Endodermal cell (in vitro differentiated cells): ENCODE results near the gene PBX4. TPM values are rescaled to one million over a fixed set of nuclear protein-coding genes. Genes with fewer than 3 reads are reported as not detected.

Experiments used
- DNase-seq: peaks from one replicate; pipeline ENCODE4 v3.0.0-alpha.2; 2017
- H3K27ac ChIP-seq: 2 replicates; pipeline ENCODE4 v1.5.1; 2013; ENCODE audit warnings: mild to moderate bottlenecking, low read depth, low read length, moderate library complexity
- H3K27me3 ChIP-seq: 2 replicates; pipeline ENCODE4 v1.6.1; 2013; ENCODE audit warnings: mild to moderate bottlenecking, low read length, moderate library complexity; ENCODE audit not compliant: insufficient read depth, control insufficient read depth, poor library complexity, severe bottlenecking
- H3K36me3 ChIP-seq: 2 replicates; pipeline ENCODE4 v1.7.0; 2013; ENCODE audit warnings: mild to moderate bottlenecking, low read length, moderate library complexity; ENCODE audit not compliant: control insufficient read depth, insufficient read depth
- H3K4me1 ChIP-seq: one replicate; pipeline ENCODE4 v1.7.0; 2013; ENCODE audit warnings: low read length; ENCODE audit not compliant: control insufficient read depth, insufficient read depth
- H3K4me3 ChIP-seq: 2 replicates; pipeline ENCODE4 v1.5.1; 2013; ENCODE audit warnings: mild to moderate bottlenecking, low read length, moderate library complexity
- H3K9ac ChIP-seq: 2 replicates; pipeline ENCODE4 v1.6.1; 2013; ENCODE audit warnings: mild to moderate bottlenecking, low read length, moderate library complexity; ENCODE audit not compliant: poor library complexity, severe bottlenecking; ENCODE audit errors: extremely low read depth
- H3K9me3 ChIP-seq: 2 replicates; pipeline ENCODE4 v1.6.1; 2013; ENCODE audit warnings: mild to moderate bottlenecking, low read length, moderate library complexity; ENCODE audit not compliant: control insufficient read depth
- H3K27ac Mint-ChIP-seq: 2 replicates; pipeline ENCODE4 v1.8.0; 2020; ENCODE audit warnings: mixed read lengths
- H3K27me3 Mint-ChIP-seq: 2 replicates; pipeline ENCODE4 v1.8.0; 2021; ENCODE audit warnings: mild to moderate bottlenecking, mixed read lengths; ENCODE audit not compliant: insufficient read depth
- H3K36me3 Mint-ChIP-seq: 2 replicates; pipeline ENCODE4 v1.8.0; 2020; ENCODE audit warnings: low read depth, mixed read lengths
- H3K4me1 Mint-ChIP-seq: 2 replicates; pipeline ENCODE4 v1.8.0; 2020; ENCODE audit warnings: mixed read lengths
- H3K4me3 Mint-ChIP-seq: 2 replicates; pipeline ENCODE4 v1.8.0; 2020; ENCODE audit warnings: mild to moderate bottlenecking, moderate library complexity, mixed read lengths
- H3K9me3 Mint-ChIP-seq: 2 replicates; pipeline ENCODE4 v1.8.0; 2020; ENCODE audit warnings: mild to moderate bottlenecking, mixed read lengths
- WGBS, 2 experiments: methylation state at CpG; one replicate each; pipeline versions ENCODE4 v1.1.5 to v1.1.7; 2013; ENCODE audit warnings: missing lambda C conversion rate in 2 of 2, mixed read lengths in 1 of 2; ENCODE audit not compliant: insufficient coverage in 1 of 2, insufficient read length in 1 of 2; 5-methylcytosine and 5-hydroxymethylcytosine counted together
- total RNA-seq, 2 donors: library from RNA; stranded (reverse); fragmentation: NEBNext Ultra II Directional in 1 of 2; extraction: Animal tissue kit (Norgen Biotek cat#: 25700) in 1 of 2; gene quantifications; 2 replicates in 1 of 2; 3 replicates in 1 of 2; pipeline ENCODE4 v1.2.1, GENCODE V29; 2021
- TF ChIP-seq, protein P1 (sequence below): fragments of 200-600 bp; sonication (generic); conservative IDR thresholded peaks from 2 replicates; pipeline ENCODE4 v1.5.0; 2021; ENCODE audit warnings: antibody characterized with exemption, mild to moderate bottlenecking

Gene PBX4
- total RNA-seq, 2 donors from 2014 or later, result 4.1 to 8.6 TPM

DNA sequence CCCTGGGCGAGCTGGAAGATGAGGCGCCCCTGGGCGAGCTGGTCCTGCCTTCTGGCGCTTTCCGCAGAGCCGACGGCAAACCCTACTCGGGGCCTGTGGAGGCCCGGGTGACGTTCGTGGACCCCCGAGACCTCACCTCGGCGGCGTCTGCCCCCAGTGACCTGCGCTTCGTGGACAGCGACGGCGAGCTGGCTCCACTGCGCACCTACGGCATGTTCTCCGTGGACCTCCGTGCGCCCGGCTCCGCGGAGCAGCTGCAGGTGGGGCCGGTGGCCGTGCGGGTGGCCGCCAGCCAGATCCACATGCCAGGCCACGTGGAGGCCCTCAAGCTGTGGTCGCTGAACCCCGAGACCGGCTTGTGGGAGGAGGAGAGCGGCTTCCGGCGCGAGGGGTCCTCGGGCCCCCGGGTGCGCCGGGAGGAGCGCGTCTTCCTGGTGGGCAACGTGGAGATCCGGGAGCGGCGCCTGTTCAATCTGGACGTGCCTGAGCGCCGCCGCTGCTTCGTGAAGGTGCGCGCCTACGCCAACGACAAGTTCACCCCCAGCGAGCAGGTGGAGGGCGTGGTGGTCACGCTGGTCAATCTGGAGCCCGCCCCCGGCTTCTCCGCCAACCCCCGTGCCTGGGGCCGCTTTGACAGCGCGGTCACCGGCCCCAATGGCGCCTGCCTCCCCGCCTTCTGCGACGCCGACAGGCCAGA lies 74.1 kb downstream of the PBX4 start:
- TF ChIP-seq, protein P1, sequence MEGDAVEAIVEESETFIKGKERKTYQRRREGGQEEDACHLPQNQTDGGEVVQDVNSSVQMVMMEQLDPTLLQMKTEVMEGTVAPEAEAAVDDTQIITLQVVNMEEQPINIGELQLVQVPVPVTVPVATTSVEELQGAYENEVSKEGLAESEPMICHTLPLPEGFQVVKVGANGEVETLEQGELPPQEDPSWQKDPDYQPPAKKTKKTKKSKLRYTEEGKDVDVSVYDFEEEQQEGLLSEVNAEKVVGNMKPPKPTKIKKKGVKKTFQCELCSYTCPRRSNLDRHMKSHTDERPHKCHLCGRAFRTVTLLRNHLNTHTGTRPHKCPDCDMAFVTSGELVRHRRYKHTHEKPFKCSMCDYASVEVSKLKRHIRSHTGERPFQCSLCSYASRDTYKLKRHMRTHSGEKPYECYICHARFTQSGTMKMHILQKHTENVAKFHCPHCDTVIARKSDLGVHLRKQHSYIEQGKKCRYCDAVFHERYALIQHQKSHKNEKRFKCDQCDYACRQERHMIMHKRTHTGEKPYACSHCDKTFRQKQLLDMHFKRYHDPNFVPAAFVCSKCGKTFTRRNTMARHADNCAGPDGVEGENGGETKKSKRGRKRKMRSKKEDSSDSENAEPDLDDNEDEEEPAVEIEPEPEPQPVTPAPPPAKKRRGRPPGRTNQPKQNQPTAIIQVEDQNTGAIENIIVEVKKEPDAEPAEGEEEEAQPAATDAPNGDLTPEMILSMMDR, result no peak
- no peak overlapping the region for H3K27ac Mint-ChIP-seq
- DNase-seq, result peak; percentile 41
- H3K27me3 Mint-ChIP-seq, result peaks cover 25% of the 10 kb centered on the region
- no peaks in the 10 kb centered on the region for H3K4me1 Mint-ChIP-seq
- H3K4me3 Mint-ChIP-seq, result no peak overlapping the region
- H3K9me3 ChIP-seq, result no peaks in the 10 kb centered on the region
- no peak overlapping the region for H3K4me3 ChIP-seq
- H3K27me3 ChIP-seq, result no peaks in the 10 kb centered on the region
- no peaks in the 10 kb centered on the region for H3K4me1 ChIP-seq
- no peaks in the 10 kb centered on the region for H3K36me3 ChIP-seq
- WGBS, 2 experiments, result 95 to 96% methylated on average over 66 to 75 of the region's 75 CpGs
- no peaks in the 10 kb centered on the region for H3K36me3 Mint-ChIP-seq
- no peak overlapping the region for H3K27ac ChIP-seq
- no peaks in the 10 kb centered on the region for H3K9me3 Mint-ChIP-seq
- H3K9ac ChIP-seq, result no peak overlapping the region

DNA sequence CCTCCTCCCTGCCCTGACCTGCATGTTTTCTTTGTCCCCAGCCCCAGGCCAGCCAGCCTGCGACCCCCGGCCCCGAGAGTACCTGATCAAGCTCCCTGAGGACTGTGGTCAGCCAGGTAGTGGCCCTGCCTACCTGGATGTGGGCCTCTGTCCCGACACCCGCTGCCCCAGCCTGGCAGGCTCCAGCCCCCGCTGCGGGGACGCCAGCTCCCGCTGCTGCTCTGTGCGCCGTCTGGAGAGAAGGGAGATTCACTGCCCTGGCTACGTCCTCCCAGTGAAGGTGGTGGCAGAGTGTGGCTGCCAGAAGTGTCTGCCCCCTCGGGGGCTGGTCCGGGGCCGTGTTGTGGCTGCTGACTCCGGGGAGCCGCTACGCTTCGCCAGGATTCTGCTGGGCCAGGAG lies 74.8 kb downstream of the PBX4 start:
- peaks cover 32% of the 10 kb centered on the region for H3K27me3 Mint-ChIP-seq
- no peaks in the 10 kb centered on the region for H3K9me3 ChIP-seq
- no peak overlapping the region for H3K4me3 ChIP-seq
- no peaks in the 10 kb centered on the region for H3K9me3 Mint-ChIP-seq
- no peak overlapping the region for H3K9ac ChIP-seq
- 94% methylated on average over 6 to 19 of the region's 19 CpGs for WGBS, 2 experiments
- H3K27me3 ChIP-seq, result no peaks in the 10 kb centered on the region
- H3K27ac ChIP-seq, result no peak overlapping the region
- DNase-seq, result no peak
- H3K36me3 ChIP-seq, result no peaks in the 10 kb centered on the region
- no peak overlapping the region for H3K4me3 Mint-ChIP-seq
- TF ChIP-seq, protein P1, result no peak
- H3K27ac Mint-ChIP-seq, result peak overlapping the region; percentile 30
- peaks cover under 1% of the 10 kb centered on the region for H3K4me1 Mint-ChIP-seq
- no peaks in the 10 kb centered on the region for H3K4me1 ChIP-seq
- no peaks in the 10 kb centered on the region for H3K36me3 Mint-ChIP-seq

DNA sequence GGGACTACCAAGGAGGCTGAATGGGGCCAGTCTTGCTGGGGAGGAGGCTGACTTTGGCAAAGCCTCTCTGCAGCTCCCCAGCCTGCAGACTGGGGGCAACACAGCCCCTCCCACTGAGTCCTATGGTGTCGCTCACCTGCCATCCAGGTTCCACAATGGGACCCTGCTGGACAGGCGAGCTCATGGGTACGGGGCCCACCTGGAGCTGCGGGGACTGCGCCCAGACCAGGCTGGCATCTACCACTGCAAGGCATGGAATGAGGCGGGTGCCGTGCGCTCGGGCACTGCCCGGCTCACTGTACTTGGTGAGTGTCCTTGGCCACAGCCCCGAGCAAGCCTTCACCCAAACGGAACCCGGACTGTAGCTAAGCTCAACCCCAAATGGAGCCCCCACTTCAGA lies 75.4 kb downstream of the PBX4 start:
- TF ChIP-seq, protein P1, result no peak
- peak; percentile 35 for DNase-seq
- Mint-ChIP-seq H3K4me1 (peaks cover 2% of the 10 kb centered on the region), H3K27me3 (peaks cover 35% of the 10 kb centered on the region), H3K9me3 (no peaks in the 10 kb centered on the region), H3K27ac (no peak overlapping the region), H3K4me3 (no peak overlapping the region), H3K36me3 (no peaks in the 10 kb centered on the region)
- Histone ChIP-seq H3K9ac (no peak overlapping the region), H3K4me1 (no peaks in the 10 kb centered on the region), H3K4me3 (no peak overlapping the region), H3K27me3 (no peaks in the 10 kb centered on the region), H3K9me3 (no peaks in the 10 kb centered on the region), H3K27ac (no peak overlapping the region), H3K36me3 (no peaks in the 10 kb centered on the region)
- 94 to 98% methylated on average over 8 to 13 of the region's 13 CpGs for WGBS, 2 experiments
